Right ventricle myocardium inferior (tissue), 1 donor: ENCODE measurements around the gene DCTN4. TPM values are rescaled to one million over a fixed set of nuclear protein-coding genes. Genes with fewer than 3 reads are reported as not detected.
"Not testable (repeated sequence)": the region's sequence is repeated elsewhere in the genome, so short reads cannot be mapped to it uniquely, and the experiment has no call there.

Source experiments
- ATAC-seq: fragments of 200-7000 bp; cut with Tn5 transposase; one replicate; pipeline ENCODE4 v1.9.1; 2020; ENCODE audit warnings: mild to moderate bottlenecking, moderate library complexity
- DNase-seq: peaks from one replicate; pipeline ENCODE4 v3.0.0; 2021; ENCODE audit errors: missing footprints
- intact Hi-C: fragments of 100-400 bp; cut with DNase I; formaldehyde crosslinking; loops from one replicate; pipeline ENCODE4 v1.11.0; 2022
- long read RNA-seq: library from polyadenylated mRNA; unstranded; transcript quantifications from one replicate; pipeline ENCODE4 v2.0.0, GENCODE V29; 2021
- total RNA-seq: library from RNA; stranded (reverse); fragmentation: NEBNext Ultra II Directional; extraction: Animal tissue kit (Norgen Biotek cat#: 25700); gene quantifications from one replicate; pipeline ENCODE4 v1.2.1, GENCODE V29; 2021
- donor health status: DM: no; HTN: yes; CAD: no; lungs with severe emphysema.

The DCTN4 gene
- 46.4 TPM for total RNA-seq
- long read RNA-seq, full-length matches to known transcripts: 31 of 33 reads
- long read RNA-seq, partial matches to known transcripts: 2 of 33 reads
- long read RNA-seq, other reads (novel, unspliced or antisense): 0 of 33 reads

DNA sequence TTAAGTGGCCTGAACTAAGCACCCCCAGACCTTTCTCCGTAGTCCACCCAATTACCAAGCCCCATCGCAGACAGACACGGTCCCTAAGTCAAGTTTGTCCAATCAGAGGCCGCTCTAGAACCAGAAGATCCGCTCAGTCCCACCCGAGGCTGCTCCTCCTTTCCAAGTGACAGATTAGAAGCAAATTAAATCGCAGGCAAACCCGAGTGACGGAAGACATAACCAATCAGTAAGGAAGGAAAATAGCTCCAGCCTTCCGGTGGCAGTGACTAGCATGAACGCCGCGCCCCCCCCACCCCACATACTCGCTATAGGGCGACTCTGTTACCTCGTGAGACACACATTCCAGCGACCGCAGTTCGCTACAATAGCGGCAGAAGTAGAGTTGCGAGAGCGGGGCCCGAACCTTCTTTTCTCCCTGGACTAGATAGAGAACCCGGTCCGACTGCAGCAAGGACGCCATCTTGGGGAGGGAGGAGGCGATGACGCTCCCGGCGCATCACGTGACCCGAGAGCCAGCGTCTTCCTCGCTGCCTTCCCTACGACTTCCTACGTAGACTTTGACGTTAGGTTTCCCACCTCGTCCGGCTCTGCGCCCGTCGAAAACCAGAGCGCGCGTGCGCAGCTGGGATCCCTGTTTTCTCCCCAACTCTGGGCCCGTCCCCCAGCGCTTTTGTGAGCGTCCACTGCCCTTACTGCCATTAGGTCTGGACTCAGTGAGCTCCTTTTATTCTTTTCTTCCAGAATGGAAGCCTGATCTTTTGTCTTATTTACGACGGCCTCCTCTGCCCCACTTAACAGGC, at the start of gene DCTN4:
Gene DCTN4, minus strand, starts transcription at position 487 of the 803 bp plus-strand sequence. Its CDS starts 24 bp downstream, at position 463.
- intact Hi-C loops: loop anchor here (2.0 kb wide), 1 partner anchor 20 kb away; the partner anchor contains the start of gene SMIM3
- DNase-seq (peak; percentile 98), ATAC-seq (peak; percentile 94)

DNA sequence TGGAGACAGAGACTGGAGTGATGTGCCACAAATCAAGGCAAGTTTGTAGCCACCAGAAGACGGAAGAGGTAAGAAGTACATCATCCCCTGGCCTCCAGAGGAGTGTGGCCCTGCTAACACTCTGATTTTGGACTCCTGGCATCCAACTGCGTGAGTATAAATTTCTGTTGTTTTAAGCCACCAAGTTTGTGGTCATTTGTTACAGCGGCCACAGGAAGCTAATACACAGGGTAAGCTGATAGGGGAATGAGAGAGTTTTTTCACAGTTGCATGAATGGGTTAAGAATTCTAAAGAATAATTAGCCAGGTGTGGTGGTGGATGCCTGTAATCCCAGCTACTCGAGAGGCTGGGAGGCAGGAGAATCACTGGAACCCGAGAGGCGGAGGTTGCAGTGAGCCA, 45.6 kb upstream of the DCTN4 start:
- no peak for DNase-seq
- intact Hi-C loops: loop anchor here (5.0 kb wide), 2 partner anchors 43 to 363 kb away; partner anchors contain the start of gene IRGM
- ATAC-seq: no peak

DNA sequence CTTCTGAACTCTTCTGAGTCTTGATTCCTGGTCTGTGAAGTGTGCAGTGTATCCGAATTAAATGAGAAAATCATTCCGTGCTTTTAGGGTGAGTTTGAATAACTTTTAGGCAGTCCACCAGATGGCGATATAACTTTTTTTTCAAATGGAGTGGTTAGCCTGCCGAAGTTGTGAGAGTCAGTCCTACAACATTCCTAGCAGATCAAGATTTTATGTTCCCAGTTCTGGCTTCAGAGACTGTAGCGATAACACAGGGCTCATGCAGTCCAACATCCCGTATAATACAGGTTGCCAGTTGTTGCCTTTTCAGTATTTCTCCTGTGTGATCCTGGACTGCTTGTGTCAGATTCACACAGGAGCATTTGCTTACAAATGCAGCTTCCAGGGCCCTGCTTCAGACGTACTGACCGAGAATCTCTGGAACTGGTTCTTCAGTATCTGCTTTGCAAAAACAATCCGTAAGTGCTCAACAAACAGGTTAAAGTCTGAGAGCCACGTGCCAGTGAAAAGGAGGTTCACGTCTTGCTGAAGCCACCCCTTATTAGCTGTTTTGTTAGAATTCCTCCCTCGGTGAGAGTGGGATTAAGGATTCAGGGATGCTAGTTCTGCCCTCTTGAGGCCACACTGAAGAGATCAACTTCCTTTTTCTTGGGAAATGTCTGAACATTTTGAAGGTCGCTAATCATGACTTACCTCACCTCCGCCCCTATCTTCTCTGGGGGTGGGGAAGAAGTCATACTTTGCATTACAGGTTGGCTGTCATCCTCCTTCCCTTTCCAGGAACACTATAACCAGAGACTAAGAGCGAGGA, 42.5 kb upstream of the DCTN4 start:
- DNase-seq (no peak), ATAC-seq (peak; percentile 80)
- intact Hi-C loops: loop anchor here (5.0 kb wide), 2 partner anchors 46 to 366 kb away; partner anchors contain the start of gene IRGM

DNA sequence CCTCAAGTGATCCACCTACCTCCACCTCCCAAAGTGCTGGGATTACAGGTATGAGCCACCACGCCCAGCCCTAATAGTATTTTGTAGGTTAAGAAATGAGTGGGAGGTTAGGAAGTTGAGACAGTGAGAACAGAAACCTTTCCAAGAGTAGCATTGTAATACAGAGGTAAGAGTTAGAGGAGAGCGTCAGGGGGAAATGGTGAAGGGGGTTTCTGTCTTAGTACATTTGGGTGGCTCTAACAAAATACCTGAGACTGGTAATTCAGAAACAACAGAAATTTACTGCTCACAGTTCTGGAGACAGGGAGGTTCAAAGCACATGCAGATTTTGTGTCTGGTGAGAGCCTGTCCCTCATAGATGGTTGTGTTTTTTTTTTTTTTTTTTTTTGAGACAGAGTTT, 38.6 kb upstream of the DCTN4 start:
- intact Hi-C loops: no loop called here
- no peak for ATAC-seq
- DNase-seq: no peak

DNA sequence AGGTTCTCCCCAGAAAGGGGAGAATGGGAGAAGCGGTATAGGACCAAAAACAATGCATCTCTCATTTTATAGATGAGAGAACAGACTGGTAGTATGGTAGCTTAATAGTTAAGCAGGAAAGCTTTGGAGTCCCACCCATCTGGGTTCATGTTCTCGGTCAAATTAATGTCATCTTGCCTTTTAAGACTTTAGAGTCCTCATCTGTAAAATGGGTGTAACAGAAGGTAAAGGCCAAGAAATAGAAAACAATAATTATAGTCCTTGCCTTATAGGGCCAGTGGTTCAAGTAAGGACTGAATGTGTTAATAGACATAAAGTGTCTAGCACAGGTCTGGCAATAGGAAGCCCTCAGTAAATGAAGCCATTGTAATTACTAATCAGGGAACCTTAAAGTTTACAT, 36.1 kb upstream of the DCTN4 start:
- ATAC-seq: no peak
- intact Hi-C loops: no loop called here
- no peak for DNase-seq

DNA sequence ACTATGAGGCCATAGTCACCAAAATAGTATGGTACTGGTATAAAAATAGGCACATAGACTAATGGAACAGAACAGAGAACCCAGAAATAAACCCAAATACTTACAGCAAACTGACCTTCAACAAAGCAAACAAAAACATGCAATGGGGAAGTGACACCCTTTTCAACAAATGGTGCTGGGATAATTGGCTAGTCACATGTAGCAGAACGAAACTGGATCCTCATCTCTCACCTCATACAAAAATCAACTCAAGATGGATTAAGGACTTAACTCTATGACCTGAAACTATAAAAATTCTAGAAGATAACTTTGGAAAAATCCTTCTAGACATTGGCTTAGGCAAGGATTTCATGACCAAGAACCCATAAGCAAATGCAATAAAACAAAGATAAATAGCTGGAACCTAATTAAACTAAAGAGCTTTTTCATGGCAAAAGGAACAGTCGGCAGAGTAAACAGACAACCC, 34.6 kb upstream of the DCTN4 start:
- intact Hi-C loops, ATAC-seq, DNase-seq: not testable (repeated sequence)

DNA sequence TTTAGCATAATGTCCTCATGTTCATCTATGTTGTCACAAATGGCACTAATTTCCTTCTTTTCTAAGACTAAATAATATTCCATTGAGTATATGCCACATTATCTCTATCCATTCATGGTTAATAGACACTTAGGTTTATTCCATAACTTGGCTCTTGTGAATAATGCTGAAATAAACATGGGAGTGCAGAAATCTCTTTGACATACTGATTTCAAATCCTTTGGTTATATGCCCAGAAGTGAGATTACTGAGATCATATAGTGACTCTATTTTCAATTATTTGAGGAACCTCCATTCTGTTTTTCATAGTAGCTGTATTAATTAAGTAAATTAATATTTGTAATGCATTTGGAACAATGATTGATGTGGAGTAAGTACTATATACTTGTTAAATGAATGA, 32.7 kb upstream of the DCTN4 start:
- no peak for DNase-seq
- ATAC-seq: no peak
- intact Hi-C loops: no loop called here

DNA sequence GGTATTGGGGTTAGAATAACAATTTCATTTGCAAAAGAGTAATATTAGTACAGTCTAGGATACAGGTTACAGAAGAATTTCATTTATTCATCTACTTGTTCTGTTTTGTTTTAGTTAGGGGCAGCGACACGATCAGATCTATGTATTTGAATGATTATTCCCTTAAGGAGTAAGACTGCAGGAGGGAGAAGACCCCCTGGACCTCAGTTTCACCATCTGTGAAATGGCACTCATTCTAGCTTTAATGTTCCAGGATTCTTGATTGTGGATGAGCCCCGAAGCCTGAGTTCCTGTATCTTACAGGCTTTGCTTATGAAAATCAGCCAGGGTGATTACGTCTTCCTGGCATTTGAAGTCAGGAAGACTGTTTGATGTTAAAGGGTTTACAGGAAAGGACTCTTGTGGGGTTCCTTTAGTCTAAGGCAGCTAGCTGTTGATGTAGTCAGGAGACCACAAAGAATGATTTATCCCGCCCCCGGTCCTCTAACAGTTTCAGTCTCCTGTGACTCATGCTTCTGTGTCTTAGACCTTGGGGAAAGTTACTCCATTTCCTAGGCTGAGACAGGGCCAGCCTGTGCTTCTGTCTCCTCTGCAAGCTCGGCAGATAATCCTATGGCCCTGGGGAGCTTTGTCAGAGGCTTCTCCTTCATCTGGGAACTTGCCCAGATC, 31.3 kb upstream of the DCTN4 start:
- ATAC-seq (peak; percentile 64), DNase-seq (no peak)
- intact Hi-C loops: no loop called here

DNA sequence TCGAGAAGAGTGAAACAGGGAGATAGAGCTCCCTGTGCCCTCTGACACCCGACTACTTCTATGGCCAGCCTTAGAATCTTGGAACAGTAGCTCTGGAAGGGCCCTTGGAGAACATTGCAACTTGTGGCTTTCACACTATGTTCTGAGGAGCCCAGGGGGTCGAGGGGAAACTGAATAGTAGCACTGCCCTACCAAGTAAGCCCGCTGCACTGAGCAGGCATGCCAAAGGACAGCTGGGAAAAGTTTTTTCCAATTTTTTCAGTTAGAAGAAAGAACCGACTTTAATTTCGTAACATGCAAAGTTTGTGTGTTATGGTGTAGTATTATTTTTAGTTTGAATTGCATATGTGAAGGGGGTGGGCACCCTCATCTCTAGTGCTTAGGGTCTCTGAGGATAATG, 30.6 kb upstream of the DCTN4 start:
- ATAC-seq: peak; percentile 40
- DNase-seq: no peak

DNA sequence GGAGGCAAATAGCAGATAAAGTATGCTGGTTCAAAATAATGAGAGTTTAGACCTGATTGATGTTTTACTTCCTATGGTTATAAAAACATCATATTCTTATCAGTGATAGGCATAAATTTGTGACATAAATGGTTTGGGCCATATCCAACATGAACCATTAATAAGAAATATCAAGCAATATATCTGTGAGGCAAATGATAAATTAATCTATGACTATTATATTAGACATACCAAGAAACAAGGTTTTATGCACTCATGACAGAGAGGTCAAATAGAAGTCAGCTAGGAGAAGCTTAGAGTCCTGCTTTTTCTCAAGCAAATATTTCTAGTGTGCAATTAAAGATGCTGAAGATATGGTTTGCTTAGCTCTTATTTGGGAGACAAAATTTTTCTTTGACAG, 30.2 kb upstream of the DCTN4 start:
- no peak for ATAC-seq
- intact Hi-C loops: no loop called here
- no peak for DNase-seq

More for the DNA sequence above, 30.6 kb upstream of the DCTN4 start:
- intact Hi-C loops: no loop called here

DNA sequence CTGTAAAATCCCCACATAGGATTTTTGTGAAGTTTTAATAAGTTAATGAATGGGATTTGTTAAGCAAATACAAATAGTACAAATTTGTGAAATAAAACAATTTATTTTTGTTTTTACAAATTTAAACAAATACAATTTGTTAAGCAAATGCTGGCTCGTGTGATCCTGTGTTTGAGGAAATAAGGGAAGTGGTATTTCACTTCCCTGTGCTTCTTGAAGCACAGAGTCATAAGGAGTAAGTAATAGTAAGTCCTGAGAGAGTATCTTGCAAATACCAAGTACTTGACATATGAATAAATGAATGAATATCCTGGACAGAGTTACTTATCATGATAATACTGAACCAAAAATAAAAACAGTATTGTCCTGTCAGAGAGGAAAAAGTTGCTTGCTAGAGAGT, 28.8 kb upstream of the DCTN4 start:
- ATAC-seq (no peak), DNase-seq (no peak)
- intact Hi-C loops: no loop called here

DNA sequence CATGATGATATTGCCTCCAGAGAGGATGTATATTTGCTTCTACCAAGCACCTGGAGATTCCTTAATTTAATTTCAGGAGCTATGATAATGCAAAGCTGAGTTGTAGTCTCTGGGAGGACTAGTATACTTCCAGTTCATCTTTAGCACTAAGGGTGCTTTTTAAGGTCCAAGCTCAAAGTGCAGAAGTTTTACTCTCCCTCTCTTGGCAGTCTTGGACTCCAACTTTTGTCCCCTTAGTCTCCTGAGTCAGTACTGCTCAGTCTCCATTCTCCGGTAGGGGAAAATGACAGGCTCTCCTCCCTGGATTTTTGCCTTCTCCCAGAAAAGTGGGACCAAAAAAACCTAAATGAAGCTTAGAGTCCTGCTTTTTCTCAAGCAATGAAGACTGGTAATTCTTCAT, 28.1 kb upstream of the DCTN4 start:
- intact Hi-C loops: no loop called here
- no peak for DNase-seq
- ATAC-seq: no peak

DNA sequence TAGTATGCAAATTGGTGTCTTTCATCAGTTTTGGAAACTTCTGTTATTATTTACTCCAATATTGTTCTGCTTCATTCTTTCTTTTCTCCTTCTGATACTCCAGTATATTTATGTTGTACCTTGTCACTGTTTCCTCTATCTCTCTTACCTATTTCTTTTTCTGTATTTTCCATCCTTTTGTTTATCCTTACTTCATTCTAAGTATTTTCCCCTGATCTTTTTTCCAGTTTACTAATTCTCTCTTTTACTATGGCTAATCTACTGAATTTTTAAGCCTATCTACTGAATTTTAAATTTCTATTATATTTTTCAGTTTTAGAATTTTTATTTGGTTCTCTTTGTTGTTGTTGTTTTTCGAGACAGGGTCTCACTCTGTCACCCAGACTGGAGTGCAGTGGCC, 27.1 kb upstream of the DCTN4 start:
- ATAC-seq (no peak), DNase-seq (no peak)
- intact Hi-C loops: no loop called here

DNA sequence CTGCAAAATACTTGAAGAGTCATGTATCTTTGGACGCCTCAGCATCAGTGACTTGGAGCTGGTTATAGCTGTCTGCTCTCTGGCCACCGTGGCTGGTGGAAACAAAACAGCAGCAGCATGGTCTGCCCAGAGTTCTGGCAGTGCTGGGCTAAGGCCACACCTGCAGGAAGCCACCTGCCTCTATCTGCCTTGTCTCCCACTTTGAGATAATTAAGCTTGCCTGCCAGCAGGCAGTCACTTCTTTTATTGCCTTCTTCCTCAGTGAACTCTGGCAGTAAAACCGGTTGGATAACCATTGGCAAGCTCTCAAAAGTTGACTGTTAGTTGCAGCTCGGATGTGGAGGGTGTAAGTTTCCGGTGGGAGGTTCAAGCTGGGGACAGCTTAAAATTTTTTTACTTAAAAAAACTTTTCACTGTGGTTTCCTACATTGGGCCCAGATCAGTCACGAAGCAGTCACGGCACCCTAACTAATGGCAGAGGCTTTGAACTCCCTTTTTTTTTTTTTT, 24.7 kb upstream of the DCTN4 start:
- ATAC-seq (peak; percentile 31), DNase-seq (peak; percentile 76)
- intact Hi-C loops: no loop called here

DNA sequence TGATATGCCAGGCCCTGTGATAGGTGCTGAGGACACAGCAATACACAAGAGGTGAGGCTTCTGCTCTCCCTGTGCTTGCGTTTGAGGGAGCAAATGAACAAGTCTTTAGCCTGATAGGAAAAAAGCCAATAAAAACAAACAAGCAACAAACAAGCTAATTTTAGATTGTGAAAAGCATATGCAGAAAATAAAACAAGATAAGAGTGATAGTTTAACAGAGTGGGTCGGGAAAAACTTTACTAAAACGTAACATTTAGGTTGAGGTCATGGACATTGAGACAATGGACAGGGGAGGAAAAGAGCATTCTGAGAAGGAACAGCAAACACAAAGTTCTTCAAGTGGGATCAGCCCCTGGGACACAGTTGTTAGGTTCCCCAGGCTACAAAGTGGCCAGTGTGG, 24.0 kb upstream of the DCTN4 start:
- intact Hi-C loops: no loop called here
- DNase-seq (no peak), ATAC-seq (no peak)

DNA sequence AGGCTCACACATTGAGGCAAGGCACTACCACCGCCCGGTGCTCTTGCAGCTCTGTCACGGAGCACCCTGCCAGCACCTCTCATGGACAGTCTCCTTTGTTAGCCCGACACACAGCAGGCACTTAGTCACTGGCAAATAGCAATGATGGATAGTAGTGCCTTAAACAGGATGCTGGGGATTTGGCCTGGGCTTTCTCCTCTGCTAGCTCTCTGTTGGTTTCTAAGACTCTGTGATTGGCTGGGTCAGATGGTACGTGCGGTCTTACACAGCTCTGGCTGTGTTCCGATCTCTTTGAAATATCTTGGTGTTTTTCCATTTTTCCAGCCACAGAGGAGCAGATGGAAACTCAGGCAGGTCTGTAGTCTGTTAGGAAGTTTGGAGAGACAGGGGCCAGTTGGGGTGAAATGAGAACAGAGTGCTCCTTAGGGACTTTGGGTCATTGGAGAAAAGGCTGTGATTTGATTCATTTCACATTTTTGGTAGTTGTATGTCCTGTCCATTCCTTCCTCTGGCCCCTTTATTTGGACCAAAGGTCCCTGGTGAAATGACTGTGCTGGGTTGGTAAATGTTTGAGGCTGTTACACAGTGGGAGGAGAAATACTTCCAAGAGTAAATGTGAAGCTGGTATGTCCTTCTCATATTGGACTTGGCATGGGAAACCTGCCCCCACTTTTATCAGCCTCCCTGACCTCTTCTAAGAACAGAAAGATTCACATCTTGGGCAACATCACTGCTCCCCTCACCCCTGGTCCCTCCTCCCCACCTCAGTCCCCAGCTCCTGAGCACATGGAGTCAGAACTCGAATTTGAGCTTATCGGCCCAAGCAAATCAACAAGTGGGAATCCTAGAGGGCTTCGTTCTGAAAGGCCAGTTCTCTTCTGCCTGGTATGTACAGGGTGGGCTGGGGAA, 23.1 kb upstream of the DCTN4 start:
- peak; percentile 72 for ATAC-seq
- DNase-seq: peak; percentile 78
- intact Hi-C loops: no loop called here

DNA sequence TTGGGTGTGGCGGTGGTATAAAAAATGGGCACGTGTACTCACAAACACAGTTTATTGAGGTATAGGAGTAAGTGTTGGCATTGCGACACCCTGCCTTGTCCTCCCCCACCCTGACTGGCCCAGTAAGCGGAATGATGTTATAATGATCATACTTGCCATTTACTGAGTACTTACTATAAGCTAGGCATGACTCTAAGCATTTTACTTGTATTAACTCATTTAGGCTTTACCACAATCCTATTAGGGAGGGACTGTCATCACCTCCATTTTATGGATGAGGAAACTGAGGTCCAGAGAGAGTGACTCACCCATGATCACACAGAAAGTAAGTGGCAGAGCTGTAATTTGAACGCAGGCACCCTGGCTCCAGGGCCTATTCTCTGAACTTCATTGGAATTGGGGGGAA, 22.0 kb upstream of the DCTN4 start:
- no peak for DNase-seq
- intact Hi-C loops: no loop called here
- no peak for ATAC-seq

DNA sequence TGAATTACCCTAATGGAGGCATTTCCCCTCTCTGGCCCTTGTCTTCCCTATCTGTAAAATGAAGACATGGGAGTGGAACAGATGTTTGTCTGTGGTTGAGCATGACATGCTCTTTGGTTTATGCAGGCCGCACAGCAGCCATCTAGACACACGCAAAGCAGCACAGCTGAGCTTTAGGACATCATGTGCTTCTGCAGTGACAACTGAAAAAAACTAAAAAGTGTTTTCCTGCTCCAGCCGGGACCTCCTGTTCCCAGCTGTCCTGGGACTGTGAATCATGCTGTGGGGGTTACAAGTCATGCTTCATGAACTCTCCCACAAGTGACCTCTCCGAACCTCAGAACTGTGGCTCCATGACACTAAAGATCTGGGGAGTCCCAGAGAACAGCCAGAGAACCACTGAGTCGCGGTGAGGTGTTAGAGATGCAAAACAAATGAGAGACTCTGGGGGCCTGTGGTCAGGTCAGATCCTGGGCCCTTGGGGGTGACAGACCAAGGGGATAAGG, 21.4 kb upstream of the DCTN4 start:
- ATAC-seq (peak; percentile 15), DNase-seq (peak; percentile 67)
- intact Hi-C loops: no loop called here
